Ureter (tissue), 1 donor: ENCODE results near the gene FCMR. TPM values are rescaled to one million over a fixed set of nuclear protein-coding genes. Genes with fewer than 3 reads are reported as not detected.
A peak's percentile ranks its signal among the peaks of the same experiment; 100 is the strongest.

ENCODE experiments used
- DNase-seq: peaks from one replicate; pipeline ENCODE4 v3.0.0-alpha.2; 2020; ENCODE audit warnings: low spot score
- total RNA-seq: library from RNA; stranded (reverse); gene quantifications from one replicate; pipeline ENCODE4 v1.2.4, GENCODE V29; 2023
- donor health status: DM: yes; HTN: yes; CAD: no.

FCMR gene, protein sequence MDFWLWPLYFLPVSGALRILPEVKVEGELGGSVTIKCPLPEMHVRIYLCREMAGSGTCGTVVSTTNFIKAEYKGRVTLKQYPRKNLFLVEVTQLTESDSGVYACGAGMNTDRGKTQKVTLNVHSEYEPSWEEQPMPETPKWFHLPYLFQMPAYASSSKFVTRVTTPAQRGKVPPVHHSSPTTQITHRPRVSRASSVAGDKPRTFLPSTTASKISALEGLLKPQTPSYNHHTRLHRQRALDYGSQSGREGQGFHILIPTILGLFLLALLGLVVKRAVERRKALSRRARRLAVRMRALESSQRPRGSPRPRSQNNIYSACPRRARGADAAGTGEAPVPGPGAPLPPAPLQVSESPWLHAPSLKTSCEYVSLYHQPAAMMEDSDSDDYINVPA
- total RNA-seq = 17.1 TPM

DNA sequence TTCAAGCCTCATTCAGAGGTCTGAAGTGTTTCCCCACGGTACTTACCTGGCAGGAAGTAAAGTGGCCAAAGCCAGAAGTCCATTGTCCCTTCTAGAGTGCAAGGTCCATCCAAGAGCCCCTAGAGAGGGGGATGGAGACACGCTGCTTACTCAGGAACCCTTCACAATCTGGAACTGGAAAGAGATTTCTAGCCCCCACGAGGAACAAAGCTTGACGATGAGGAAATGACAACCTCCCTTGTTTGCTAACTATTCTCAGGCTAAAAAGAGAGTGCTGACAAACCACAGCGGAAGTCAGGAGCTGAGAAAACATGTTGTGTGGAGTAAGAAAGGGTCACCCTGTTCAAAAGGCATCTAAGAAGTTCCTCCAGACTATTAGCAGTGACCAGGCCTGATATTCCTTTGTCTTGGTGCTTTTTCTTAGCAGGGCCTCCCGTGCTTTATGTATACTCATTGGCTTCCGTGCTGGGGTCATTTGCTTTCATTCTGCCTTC, at the start of gene FCMR:
TSS of gene FCMR (minus strand) at position 170 of the 494 bp plus-strand sequence. CDS start at position 83, 87 bp downstream.
- DNase-seq = peak; percentile 51

DNA sequence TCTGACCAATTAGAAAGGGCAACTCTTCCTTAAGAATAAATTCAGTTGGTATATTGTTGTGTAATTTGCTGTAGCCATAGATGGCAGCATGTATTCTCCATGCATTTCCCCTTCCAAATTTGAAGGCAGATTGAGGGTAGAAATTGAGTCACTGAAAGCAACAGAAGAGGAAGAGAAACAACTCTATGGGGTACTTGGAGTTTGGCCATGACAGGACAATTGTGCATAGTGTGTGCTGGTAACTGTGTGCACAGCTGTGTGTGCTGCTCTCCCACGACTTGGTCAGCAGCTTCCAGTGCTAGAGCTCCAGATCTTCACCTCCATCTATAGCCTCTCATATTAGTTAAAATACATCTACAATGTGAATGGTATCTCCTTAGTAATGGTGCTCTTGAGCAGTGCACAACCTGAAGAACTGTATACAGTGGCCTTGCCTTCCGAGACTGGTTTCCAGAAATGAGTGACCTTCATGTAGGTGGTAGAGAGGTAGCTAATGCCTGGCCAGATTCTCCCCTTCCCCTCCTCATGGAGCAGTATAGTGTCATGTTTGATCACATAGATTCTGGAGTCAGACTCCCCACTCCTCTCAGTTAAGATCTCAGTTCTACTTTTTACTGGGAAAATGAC, 49.4 kb upstream of the FCMR start:
- DNase-seq = no peak

DNA sequence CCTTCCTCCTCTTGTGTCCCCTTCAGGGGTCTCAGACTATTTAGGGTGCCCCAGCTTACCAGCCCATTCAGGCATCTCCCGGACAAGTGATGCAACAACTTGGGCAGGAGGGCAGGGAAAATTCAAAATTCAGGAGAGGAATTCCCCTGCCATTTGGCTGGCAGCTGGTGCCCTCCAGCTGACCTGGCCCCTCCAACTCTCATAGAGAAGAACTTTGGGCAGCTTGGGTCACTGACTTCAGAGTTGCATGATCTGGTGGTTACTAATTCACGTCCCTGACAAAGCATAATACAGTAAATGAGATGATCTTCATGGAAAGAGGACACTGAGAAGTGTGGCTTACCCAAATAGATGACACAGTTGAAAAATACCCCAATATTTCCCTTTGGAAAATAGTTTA, 48.7 kb upstream of the FCMR start, which contains the start of gene FCAMR:
TSS of gene FCAMR (minus strand) at position 15 of the 400 bp plus-strand sequence. CDS start 335 bp downstream, outside the sequence.
- DNase-seq = no peak

DNA sequence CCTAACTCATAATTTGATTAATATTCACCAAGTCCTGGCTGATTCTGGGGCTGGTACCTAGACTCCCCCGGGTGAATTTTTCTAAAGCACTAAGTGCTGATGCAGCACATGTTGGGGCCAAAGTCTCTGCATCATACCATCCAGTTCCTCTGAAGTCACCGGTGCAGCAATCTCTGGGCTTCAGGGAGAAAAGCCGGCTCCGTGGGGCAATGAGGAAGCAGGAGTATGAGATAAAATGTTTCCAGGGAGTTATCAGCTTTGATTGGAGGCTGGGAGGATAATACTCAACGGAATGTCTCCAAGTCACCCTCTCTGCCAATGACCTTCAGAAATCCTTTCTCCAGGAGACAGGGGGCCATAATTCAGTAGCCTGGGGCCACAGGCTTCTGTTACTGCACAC, 47.3 kb upstream of the FCMR start:
- DNase-seq = no peak

DNA sequence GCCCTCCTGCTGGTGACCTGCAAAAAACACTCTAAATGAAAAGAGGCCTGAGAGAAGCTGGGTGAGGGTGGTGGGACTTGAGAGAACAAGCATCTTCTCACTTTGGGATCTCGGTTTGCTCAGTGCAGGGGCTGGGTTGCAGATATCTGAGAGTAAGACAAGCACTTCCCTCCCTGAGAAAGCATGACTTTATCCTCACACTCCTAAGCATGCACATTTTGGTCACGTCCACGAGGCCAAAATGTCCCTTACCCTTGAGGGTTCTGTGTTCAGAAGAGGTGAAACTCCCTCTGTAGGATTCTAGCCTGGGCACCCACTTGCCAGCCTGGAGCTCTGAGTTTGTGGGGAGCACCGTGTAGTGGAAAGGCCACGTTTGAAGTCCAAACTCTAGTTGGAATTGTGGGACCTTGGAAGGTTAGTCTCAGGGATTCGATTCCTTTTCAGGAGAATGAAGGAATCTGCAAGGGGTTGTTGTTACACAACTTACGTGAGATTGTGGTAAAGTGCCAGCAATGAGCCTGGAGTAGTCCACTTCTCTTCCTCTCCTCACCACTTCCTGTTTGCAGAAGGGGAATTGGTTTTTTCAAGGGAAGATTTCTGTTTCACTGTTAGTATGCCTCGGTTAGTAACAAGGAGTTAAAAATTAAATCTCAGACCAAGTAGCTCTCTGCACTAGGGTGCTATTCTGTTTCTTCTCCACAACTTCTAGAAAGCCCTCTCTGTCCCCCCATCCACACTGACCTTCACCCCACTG, 45.5 kb upstream of the FCMR start:
- no peak for DNase-seq

DNA sequence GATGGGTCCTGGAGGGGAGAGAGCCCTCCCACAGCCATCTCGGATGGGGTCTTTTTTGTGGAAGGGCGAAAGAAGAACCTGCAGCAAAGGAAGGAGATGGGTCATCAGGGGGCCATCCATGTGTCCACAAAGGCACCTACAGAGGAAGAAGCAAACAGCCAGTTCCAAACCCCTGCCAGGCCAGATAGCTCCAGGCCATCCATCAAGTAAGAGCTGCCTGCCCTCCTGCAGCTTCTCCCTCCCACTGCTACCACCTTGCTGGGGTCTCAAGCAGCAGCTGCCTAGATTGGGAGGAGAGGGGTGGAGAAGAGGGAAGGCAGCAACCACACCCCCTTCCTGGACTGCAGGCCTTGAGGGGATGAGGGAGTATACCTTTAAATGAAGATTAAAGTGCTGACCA, 44.0 kb upstream of the FCMR start:
- no peak for DNase-seq

DNA sequence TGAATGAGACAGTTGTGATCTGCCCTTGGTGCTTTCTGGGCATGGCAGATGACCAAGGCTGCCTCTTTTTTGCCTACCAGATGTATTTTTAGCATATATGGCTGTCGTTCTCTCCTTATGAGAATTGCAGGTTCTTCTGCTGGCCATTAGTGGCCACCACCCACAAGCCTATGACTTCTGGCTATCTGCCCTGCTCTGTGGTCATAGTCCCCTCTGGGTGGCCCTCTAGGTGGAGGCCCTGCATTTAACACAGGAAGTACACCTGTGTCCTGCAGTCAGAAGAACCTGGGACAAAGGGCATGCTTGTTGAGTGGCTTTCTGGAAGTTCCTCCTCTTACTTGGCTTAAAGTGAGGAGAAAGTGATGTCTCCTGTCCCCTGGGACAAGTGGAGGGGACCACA, 42.0 kb upstream of the FCMR start:
- DNase-seq = no peak

DNA sequence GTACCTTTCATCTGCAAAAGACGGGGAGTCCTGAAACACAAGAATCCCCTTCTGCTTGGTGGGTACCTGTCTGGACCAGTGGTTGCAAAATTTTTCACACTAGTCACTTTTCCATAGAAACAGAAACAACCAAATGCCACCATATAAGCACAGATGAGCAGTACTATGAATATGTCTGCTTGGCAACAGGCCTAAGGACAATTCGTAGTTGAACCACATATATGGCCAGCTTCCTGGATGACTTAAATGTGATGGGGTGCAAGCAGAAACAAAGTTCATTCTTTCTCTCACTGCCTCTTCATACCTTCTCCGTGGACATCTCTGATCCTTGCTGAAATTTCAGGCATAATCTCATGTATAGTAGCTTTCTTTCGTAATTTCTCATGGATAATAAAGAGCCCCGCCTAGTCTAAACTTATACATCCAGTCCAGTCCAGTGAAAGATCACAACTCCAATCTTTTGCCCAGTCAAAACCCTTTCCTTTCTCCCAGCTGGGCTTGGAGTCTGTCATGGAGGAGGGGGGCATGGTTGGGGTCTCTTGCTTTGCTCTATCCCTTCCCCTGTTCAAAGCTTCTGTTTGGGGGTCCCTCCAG, 41.5 kb upstream of the FCMR start:
- no peak for DNase-seq

DNA sequence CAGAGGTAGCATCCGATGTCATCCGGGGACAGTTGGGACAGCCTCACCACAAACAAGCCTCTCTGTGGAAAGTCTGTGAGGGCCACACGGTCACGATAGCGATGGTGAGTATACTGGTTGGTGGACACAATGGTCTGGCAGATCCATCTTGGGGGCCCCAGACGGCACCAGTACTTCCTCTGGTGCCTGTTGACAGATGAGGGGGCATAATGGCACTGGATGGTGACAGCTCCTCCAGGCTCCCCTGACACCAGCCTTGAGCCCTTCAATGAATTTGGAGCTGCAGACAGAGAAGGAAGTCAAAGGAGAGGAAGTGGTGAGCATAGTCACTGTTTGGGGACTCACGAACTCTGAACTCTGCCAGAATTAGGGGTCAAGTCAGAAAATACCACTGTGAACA, 40.5 kb upstream of the FCMR start:
- no peak for DNase-seq

DNA sequence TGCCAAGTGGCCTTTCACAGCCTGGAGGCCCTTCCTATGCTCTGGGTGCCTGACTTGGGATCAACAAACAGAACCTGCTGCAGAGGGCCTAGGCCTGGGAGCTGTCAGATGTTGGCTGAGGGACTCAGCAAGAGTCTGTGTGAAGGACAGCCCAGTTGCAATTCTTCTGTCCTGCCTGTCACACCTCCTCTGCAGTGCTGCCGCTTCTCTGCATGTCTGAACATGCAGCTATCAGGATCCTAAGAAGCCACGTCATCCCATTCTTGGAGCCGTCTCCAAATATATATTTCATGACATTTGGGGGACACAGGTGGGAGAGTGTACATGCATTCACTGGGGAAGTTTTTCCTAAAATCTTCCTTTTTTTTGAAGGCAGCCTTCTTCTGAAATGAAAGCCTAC, 39.9 kb upstream of the FCMR start:
- DNase-seq = no peak

DNA sequence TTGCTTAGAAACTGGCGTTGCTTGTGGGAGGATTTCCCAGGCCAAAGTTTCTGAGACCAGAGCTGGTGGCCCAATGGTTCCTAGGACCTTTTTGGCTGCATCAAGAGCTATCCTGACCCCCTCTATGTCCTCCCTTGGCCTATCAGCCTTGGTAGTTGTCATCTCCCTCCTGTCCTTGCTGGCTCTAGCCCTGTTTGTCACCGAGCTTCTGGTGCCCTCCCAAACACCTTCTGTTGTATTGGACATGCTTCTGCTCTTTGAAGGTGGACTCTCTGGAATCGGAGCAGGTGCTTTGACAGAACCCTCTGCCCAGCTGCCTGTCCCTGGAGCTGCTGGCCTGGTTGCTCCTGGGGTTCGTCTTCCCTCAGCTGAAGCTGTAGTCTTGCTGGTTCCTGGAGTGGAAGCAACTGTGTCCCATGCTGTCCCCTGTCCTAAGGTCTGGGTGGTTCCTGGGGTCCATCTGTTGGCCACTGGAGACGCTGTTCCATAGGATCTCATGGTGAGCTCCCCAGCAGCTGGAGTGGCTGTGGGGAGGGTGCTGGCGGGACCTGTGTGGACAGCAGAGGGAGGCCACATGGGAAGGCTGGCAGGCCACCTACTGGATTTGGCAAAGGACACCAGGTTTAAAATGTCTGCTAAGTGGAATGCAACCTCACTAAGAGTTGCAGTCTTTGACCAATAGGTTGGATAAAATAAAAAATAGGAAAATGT, 39.1 kb upstream of the FCMR start:
- DNase-seq = no peak

DNA sequence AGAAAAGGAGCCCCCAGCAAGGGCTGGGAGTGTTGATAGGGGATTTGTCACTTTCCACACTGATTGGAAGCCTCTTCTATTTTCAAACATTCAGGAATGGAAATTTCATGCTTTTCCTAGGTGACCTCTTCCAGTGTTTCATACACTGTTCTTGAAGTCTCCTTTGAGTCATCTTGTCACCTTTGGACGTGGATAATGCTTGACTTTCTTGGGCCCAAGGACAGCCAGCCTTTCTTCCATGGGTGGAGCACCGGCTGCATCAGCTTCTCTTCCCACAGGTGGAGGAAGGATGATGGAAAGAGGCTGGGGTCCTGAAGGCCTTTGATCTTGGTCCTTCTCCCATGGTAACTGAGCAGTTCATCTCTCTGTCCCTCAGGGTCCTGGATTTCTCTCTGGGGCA, 36.4 kb upstream of the FCMR start:
- no peak for DNase-seq

DNA sequence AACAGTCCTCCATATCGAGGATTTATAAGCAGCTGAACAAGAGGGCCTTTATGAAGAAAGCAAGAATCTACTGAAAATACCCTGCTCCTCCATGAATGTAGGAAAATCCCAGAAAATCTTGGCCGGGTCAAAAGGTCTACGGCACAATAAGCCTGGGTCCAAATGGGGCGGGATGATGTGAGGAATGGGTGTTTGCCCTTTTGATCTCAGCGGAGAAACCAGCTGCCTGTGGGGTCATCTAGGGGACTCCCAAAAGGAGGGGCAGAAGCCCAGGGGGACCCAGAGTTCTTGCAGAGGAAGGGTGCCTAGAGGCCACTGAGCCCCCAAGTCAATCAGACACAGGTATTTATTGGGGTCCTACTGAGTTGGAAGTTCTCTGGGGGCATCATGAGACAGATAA, 35.9 kb upstream of the FCMR start:
- no peak for DNase-seq

DNA sequence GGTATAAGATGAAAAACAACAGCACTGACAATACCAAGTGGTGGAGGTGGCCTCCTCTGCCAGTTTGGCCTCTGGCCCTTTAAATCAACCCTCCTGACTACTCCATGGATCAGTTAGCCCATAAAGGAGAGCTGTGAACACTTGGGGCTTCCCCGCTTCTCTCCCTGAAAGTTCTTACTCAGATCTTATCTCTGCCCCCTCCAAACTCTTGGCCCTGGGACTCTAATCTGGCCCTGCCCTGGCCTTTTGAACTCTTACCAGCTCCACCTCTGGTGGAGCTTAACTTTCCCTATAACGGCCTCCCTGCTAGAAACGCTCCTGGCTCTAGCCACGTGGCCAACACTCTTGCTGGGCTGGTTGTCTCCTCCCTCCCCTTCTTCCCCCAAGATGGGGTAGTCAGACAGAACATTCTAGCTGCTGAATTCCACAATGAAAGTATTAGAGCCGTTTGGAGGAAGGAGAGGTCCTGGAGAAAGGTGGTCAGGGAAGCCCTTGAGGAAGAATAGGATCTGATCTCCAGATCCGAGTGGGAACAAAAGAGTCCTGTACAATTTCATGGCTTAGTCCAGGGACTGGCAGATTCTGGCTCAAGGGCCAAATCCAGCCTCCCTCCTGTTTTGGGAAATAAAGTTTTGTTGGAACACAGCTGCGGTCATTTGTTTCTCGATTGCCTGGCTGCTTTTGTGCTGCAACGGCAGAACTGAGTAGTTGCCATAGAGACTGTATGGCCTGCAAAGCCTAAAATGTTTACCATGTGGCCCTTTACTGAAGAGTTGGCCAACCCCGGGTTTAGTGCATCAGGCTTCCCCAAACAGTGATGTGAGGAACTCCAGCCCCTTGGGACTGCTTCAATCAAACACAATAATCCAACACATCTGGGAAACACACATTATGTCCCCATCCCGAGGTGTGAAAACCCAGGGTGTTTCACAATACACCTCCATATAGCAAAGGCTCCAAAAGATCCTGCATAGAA, 34.0 kb upstream of the FCMR start:
- DNase-seq = no peak

DNA sequence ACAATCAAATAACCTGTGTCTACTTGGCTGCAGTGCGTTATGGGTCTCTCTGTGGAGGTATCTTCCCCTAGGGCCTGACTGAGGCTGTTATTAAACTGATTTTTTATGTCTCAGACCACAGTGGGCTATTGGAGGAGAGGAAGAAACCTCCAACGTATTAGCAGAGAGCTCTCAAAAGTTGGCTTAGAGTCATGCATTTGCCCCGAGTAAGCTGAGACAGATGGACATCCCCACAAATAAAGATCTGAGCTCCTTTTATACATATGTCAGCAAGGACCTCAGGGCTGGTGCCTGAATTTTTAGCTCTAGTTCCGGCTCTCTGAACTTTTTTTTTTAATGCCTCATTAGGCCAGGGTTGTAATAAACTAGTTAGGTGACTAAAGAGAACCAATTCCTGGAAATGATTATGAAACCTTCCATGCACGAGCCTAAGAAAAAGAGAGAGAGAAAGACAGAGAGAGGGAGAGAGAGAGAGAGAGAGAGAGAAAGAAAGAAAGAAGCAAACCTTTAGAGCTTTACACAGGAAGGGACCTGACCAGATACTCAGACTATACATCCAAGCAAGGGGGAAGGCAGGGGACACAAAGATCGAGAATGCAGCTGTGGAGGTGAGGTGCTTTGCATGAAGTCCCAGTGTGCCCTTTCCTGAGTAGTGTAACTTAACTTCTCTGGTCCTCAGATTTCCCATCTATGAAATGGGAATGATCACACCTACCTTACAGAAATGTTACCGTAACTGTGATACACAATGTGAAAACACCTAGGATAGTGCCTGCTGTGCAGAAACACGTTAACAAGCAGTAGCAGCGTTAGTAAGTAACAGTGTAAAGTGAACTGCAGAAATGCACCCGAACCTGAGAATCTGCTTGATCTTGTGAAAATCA, 33.0 kb upstream of the FCMR start:
- DNase-seq = no peak

DNA sequence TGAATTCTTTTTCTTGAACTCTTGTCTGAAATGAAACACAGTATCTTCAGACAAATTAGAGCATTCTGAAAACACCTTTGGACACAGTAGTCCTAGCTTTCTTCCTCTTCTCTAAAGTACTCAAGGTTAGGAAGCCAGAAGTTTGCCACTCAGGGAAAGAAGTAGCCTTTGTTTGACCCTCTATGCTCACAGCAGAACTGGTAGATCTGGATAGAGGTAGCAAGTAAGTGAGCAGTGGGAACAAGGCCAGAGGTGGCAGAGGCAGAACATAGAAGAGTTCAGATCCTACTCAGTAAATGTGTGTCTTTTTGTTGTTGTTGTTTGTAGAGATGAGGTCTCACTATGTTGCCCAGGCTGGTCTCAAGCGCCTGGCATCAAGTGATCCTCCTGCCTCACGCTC, 31.9 kb upstream of the FCMR start:
- DNase-seq = no peak

DNA sequence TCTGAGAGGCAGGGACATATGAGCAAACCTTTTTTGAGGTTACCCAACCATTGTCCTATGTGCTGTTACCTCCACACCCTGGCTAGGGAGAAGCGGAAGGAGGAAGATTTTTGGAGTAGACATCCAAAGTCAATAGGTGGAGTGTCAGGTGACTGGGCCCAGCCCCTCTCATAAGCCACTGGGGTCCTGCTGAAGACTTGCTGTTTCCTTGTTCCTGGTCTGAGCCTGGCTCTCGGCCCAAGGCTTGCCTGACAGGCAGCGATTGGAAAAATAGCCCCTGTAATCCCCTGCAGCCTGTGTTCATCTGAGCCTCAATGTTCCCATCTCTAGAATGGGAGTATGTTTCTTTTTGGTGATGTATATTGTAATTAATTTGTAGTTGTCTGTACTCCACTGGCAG, 31.4 kb upstream of the FCMR start:
- DNase-seq = peak; percentile 58

DNA sequence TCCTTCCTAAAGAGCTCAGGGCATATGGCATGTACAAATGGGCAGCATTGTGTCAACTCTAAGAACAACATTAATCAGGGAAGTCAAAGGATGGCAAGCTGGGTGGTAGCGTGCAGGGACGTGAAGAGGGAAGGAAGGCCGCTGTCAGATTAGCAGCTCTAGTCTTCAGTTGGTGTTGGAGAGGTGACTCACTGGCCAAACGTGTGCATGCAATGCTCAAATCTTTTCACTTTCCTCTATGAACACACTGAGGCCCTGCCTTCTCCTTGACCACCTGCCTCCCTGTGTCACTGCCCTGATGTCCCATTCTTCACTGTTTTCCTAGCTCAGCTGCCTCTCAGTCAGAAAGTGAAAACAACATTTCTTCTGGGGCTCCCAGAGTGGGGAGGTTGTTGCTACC, 30.4 kb upstream of the FCMR start:
- DNase-seq = peak; percentile 54
